Testis (tissue), 2 donors: Measurements from ENCODE around the gene ASB3.

Experiments
- POLR2A ChIP-seq: fragments of 450-650 bp; IDR thresholded peaks from one replicate; pipeline ENCODE4 v1.6.1; 2017; ENCODE audit warnings: antibody characterized with exemption, mild to moderate bottlenecking, moderate library complexity
- TF ChIP-seq, protein P1 (sequence below), 3 experiments: fragments of 450-650 bp in 2 of 3; fragments of 200-600 bp in 1 of 3; sonication (generic) in 1 of 3; IDR thresholded peaks; one replicate each; pipeline ENCODE4 v1.5.1; 2016 to 2019; ENCODE audit warnings: antibody characterized with exemption in 3 of 3, mild to moderate bottlenecking in 2 of 3, moderate library complexity in 1 of 3

DNA sequence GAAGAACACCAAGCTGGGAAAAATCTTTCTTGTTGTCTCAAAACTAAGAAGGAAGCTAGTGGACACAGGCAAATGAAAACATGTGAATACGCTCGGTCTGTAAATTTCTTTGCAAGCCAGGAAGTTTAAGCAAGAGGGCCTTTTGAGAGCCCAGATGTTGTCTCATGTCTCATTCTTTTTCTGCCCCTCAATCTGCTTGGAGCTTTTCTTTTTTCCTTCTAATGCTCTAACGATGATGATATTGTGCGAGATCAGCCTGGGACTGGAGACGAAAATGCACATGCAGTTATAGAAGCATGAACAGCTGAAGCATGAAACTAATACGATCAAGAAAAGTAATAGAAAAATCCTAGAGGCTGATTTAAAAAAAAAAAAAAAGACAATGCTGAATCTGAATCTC, 157.8 kb downstream of the ASB3 start:
- TF ChIP-seq POLR2A: no peak
- TF ChIP-seq, protein P1, sequence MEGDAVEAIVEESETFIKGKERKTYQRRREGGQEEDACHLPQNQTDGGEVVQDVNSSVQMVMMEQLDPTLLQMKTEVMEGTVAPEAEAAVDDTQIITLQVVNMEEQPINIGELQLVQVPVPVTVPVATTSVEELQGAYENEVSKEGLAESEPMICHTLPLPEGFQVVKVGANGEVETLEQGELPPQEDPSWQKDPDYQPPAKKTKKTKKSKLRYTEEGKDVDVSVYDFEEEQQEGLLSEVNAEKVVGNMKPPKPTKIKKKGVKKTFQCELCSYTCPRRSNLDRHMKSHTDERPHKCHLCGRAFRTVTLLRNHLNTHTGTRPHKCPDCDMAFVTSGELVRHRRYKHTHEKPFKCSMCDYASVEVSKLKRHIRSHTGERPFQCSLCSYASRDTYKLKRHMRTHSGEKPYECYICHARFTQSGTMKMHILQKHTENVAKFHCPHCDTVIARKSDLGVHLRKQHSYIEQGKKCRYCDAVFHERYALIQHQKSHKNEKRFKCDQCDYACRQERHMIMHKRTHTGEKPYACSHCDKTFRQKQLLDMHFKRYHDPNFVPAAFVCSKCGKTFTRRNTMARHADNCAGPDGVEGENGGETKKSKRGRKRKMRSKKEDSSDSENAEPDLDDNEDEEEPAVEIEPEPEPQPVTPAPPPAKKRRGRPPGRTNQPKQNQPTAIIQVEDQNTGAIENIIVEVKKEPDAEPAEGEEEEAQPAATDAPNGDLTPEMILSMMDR (IDR thresholded peaks at IDR 0.05): no peak
